GM21447 (cell line): ENCODE data around the gene COL18A1.

Experiments used
- ATAC-seq: cut with Tn5 transposase; IDR thresholded peaks from one replicate; pipeline ENCODE4 v1.9.1; 2021; ENCODE audit not compliant: unreplicated experiment

COL18A1 gene

GRCh38 chr21:45475797-45476570 lies 71.0 kb downstream of the COL18A1 start:
- ATAC-seq: no peak

- ATAC-seq: no peak
Observed at GRCh38 chr21:45476582-45476981, 71.6 kb downstream of the COL18A1 start.

GRCh38 chr21:45477176-45478114 lies 72.5 kb downstream of the COL18A1 start:
- no peak for ATAC-seq

- ATAC-seq: no peak
Observed at GRCh38 chr21:45478115-45478801, 73.3 kb downstream of the COL18A1 start.

- no peak for ATAC-seq
Observed at GRCh38 chr21:45478816-45479669, 74.1 kb downstream of the COL18A1 start.

GRCh38 chr21:45479691-45480675 lies 75.0 kb downstream of the COL18A1 start:
- ATAC-seq: no peak

- no peak for ATAC-seq
Observed at GRCh38 chr21:45480701-45481500, 75.9 kb downstream of the COL18A1 start.

- no peak for ATAC-seq
Observed at GRCh38 chr21:45481566-45481965, 76.6 kb downstream of the COL18A1 start.

- no peak for ATAC-seq
Observed at GRCh38 chr21:45481977-45482898, 77.3 kb downstream of the COL18A1 start.

- no peak for ATAC-seq
Observed at GRCh38 chr21:45482899-45483821, 78.2 kb downstream of the COL18A1 start.

- ATAC-seq: no peak
Observed at GRCh38 chr21:45484318-45484717, 79.4 kb downstream of the COL18A1 start.

- ATAC-seq: no peak
Observed at GRCh38 chr21:45485686-45486442, 80.9 kb downstream of the COL18A1 start.

- no peak for ATAC-seq
Observed at GRCh38 chr21:45486443-45487160, 81.6 kb downstream of the COL18A1 start.

- ATAC-seq: no peak
Observed at GRCh38 chr21:45487161-45487806, 82.3 kb downstream of the COL18A1 start.
